Peyer's patch (tissue), 4 donors: ENCODE data around the gene LAIR2.

Experiments
- CTCF ChIP-seq, 6 experiments: fragments of 450-650 bp in 4 of 6; fragments of 200-600 bp in 2 of 6; sonication (generic) in 1 of 6; IDR thresholded peaks; one replicate each; pipeline ENCODE4 v1.5.1; 2017 to 2019; ENCODE audit warnings: antibody characterized with exemption in 6 of 6, mild to moderate bottlenecking in 3 of 6, moderate library complexity in 1 of 6
- POLR2A ChIP-seq, 2 donors: fragments of 450-650 bp; IDR thresholded peaks; one replicate each; pipeline ENCODE4 v1.5.1; 2017; ENCODE audit warnings: antibody characterized with exemption in 2 of 2, mild to moderate bottlenecking in 2 of 2, moderate library complexity in 2 of 2

- no peak for TF ChIP-seq POLR2A (IDR thresholded peaks at IDR 0.05)
- no peak for TF ChIP-seq CTCF (IDR thresholded peaks at IDR 0.05)
Measured at GRCh38 chr19:54460230-54461005, 42.2 kb upstream of the LAIR2 start.
